ENCODE data around the gene RPRD2.

DNA sequence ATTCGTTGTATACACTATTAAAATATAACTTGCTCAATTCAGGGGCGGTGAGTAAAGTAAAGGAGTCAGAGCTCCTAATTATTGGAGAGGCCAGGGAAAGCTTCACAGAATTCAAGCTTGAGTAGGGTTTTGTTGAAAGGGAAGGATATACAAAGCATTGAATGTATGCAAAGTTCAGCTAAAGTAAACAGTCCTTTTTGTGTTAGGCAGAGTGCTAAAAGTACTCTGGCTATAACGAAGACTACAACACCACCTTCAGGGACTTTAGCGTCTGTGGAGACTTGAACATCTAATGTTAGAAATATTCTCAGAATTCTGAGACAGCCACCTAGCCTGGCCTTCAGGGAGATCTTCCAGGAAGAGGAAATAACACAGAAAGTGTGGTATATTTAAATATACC, 152.7 kb downstream of the RPRD2 start:
- TF ChIP-seq, protein P1, sequence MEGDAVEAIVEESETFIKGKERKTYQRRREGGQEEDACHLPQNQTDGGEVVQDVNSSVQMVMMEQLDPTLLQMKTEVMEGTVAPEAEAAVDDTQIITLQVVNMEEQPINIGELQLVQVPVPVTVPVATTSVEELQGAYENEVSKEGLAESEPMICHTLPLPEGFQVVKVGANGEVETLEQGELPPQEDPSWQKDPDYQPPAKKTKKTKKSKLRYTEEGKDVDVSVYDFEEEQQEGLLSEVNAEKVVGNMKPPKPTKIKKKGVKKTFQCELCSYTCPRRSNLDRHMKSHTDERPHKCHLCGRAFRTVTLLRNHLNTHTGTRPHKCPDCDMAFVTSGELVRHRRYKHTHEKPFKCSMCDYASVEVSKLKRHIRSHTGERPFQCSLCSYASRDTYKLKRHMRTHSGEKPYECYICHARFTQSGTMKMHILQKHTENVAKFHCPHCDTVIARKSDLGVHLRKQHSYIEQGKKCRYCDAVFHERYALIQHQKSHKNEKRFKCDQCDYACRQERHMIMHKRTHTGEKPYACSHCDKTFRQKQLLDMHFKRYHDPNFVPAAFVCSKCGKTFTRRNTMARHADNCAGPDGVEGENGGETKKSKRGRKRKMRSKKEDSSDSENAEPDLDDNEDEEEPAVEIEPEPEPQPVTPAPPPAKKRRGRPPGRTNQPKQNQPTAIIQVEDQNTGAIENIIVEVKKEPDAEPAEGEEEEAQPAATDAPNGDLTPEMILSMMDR (IDR thresholded peaks at IDR 0.05) = no peak
- TF ChIP-seq POLR2AphosphoS5 (IDR thresholded peaks at IDR 0.05) (no peak), POLR2A (IDR thresholded peaks at IDR 0.05) (no peak)
